B cell (primary cell): ENCODE data around the gene MUC6. TPM values are rescaled to one million over a fixed set of nuclear protein-coding genes. Genes with fewer than 3 reads are reported as not detected.

Experiments used
- ATAC-seq: fragments of 200-7000 bp; cut with Tn5 transposase; one replicate; pipeline ENCODE4 v1.10.0; 2021; ENCODE audit warnings: low read depth, mild to moderate bottlenecking, moderate number of reproducible peaks, moderate library complexity
- CTCF ChIA-PET: fragments of 350-600 bp; sonication (Branson Sonifier 250); formaldehyde crosslinking; loops from one replicate; lab custom pipeline; 2021; ENCODE audit warnings: antibody characterized with exemption, inconsistent platforms; lab: Charles Lee
- POLR2A ChIA-PET: fragments of 350-600 bp; sonication (Branson Sonifier 250); formaldehyde crosslinking; loops from one replicate; lab custom pipeline; 2021; ENCODE audit warnings: antibody characterized with exemption; lab: Charles Lee
- DNase-seq: peaks from one replicate; pipeline ENCODE4 v3.0.0; 2013
- H2AFZ ChIP-seq: 2 replicates; pipeline ENCODE4 v1.6.1; 2012; ENCODE audit warnings: mild to moderate bottlenecking, low read depth, low read length; ENCODE audit not compliant: insufficient read depth, poor library complexity, severe bottlenecking
- H3K27ac ChIP-seq, 2 donors: 1 replicate in 1 of 2; 2 replicates in 1 of 2; pipeline ENCODE4 v1.5.1; 2012 to 2013; ENCODE audit warnings: low read length in 2 of 2, mild to moderate bottlenecking in 2 of 2, moderate library complexity in 1 of 2
- H3K27me3 ChIP-seq, 4 experiments: fragments of 200-600 bp in 1 of 4; sonication (generic) in 1 of 4; replicated peaks in 1 of 4; 1 replicate in 2 of 4; 2 replicates in 2 of 4; pipeline versions ENCODE4 v1.6.1 to v1.7.0; 2013 to 2016; ENCODE audit warnings: low read length in 3 of 4, mild to moderate bottlenecking in 2 of 4, mixed read lengths in 1 of 4, moderate library complexity in 1 of 4; ENCODE audit not compliant: insufficient read depth in 4 of 4, control insufficient read depth in 3 of 4; ENCODE audit errors: control extremely low read depth in 1 of 4
- H3K36me3 ChIP-seq, 2 experiments: replicated peaks in 1 of 2; 1 replicate in 1 of 2; 2 replicates in 1 of 2; pipeline versions ENCODE4 v1.6.1 to v1.7.1; 2013; ENCODE audit warnings: low read length in 1 of 2; ENCODE audit not compliant: insufficient read depth in 2 of 2, control insufficient read depth in 1 of 2; ENCODE audit errors: control extremely low read depth in 1 of 2, extremely low read depth in 1 of 2
- H3K4me1 ChIP-seq, 2 donors: fragments of 200-600 bp in 1 of 2; sonication (generic) in 1 of 2; 1 replicate in 1 of 2; 2 replicates in 1 of 2; pipeline versions ENCODE4 v1.5.1 to v1.6.1; 2013 to 2017; ENCODE audit warnings: low read length in 2 of 2; ENCODE audit not compliant: control insufficient read depth in 2 of 2, insufficient read depth in 2 of 2
- H3K4me2 ChIP-seq: replicated peaks from 2 replicates; pipeline ENCODE3; 2012; ENCODE audit warnings: mild to moderate bottlenecking, low read depth, low read length; ENCODE audit not compliant: poor library complexity, severe bottlenecking
- H3K4me3 ChIP-seq, 5 experiments: fragments of 200-600 bp in 1 of 5; sonication (generic) in 1 of 5; 1 replicate in 3 of 5; 2 replicates in 2 of 5; pipeline versions ENCODE4 v1.5.1 to v1.7.0; 2011 to 2016; ENCODE audit warnings: low read length in 4 of 5, mild to moderate bottlenecking in 4 of 5, low read depth in 2 of 5, control low read depth in 1 of 5, moderate library complexity in 1 of 5; ENCODE audit not compliant: insufficient read depth in 1 of 5; ENCODE audit errors: control extremely low read depth in 1 of 5, extremely low read depth in 1 of 5
- H3K79me2 ChIP-seq: fragments of 200-600 bp; sonication (generic); one replicate; pipeline ENCODE4 v1.6.0; 2016; ENCODE audit warnings: low read length; ENCODE audit not compliant: control insufficient read depth, insufficient read depth
- H3K9ac ChIP-seq: fragments of 200-600 bp; sonication (generic); 2 replicates; pipeline ENCODE4 v1.6.1; 2017; ENCODE audit warnings: mild to moderate bottlenecking, low read length, moderate library complexity
- H3K9me3 ChIP-seq, 3 donors: one replicate each; pipeline versions ENCODE4 v1.6.1 to v1.7.1; 2013; ENCODE audit warnings: low read length in 2 of 3; ENCODE audit not compliant: control insufficient read depth in 2 of 3, insufficient read depth in 1 of 3; ENCODE audit errors: control extremely low read depth in 1 of 3
- H4K20me1 ChIP-seq: 2 replicates; pipeline ENCODE4 v1.6.0; 2012; ENCODE audit warnings: mild to moderate bottlenecking, low read length; ENCODE audit not compliant: insufficient read depth, control insufficient read depth, poor library complexity, severe bottlenecking
- H3K27ac Mint-ChIP-seq: one replicate; pipeline ENCODE4 v1.8.0; 2021; ENCODE audit warnings: mixed read lengths
- H3K27me3 Mint-ChIP-seq: one replicate; pipeline ENCODE4 v1.8.0; 2021; ENCODE audit warnings: mixed read lengths
- H3K4me1 Mint-ChIP-seq: one replicate; pipeline ENCODE4 v1.8.0; 2021; ENCODE audit warnings: mixed read lengths
- H3K4me3 Mint-ChIP-seq: one replicate; pipeline ENCODE4 v1.8.0; 2021; ENCODE audit warnings: mixed read lengths
- H3K9me3 Mint-ChIP-seq: one replicate; pipeline ENCODE4 v1.8.0; 2022; ENCODE audit warnings: mixed read lengths; ENCODE audit not compliant: insufficient read depth
- CTCF ChIP-seq: fragments of 200-600 bp; IDR thresholded peaks from one replicate; pipeline ENCODE4 v1.8.0; 2022; ENCODE audit warnings: antibody characterized with exemption, mild to moderate bottlenecking
- EZH2 ChIP-seq: IDR thresholded peaks from 2 replicates; pipeline ENCODE4 v1.6.1; 2012; ENCODE audit warnings: borderline replicate concordance, low read depth, mild to moderate bottlenecking, moderate library complexity, low read length; ENCODE audit not compliant: insufficient read depth, poor library complexity, severe bottlenecking
- WGBS: methylation state at CpG from one replicate; pipeline ENCODE4 v1.1.5; 2013; ENCODE audit warnings: missing lambda C conversion rate; ENCODE audit not compliant: insufficient coverage; 5-methylcytosine and 5-hydroxymethylcytosine counted together
- intact Hi-C: fragments of 100-400 bp; cut with micrococcal nuclease; formaldehyde crosslinking; loops from one replicate; pipeline ENCODE4 v1.10.0; 2022
- polyA plus RNA-seq: library from polyadenylated mRNA; depleted of rRNA; stranded (reverse); fragments of >200 nt; gene quantifications from 2 replicates; pipeline ENCODE4 v1.2.3, GENCODE V29; 2012
- total RNA-seq, 2 donors: library from RNA; stranded (reverse); fragments of 120-200 nt in 1 of 2; gene quantifications; 1 replicate in 1 of 2; 2 replicates in 1 of 2; pipeline versions ENCODE4 v1.2.3 to v1.2.4, GENCODE V29; 2013 to 2022

Gene MUC6
- total and polyA plus RNA-seq, 2 donors (not counting 1 experiment from before 2014, with no cell fraction given), result not detected

GRCh38 chr11:1025410-1026162 lies 10.9 kb downstream of the MUC6 start:
- H3K27me3 Mint-ChIP-seq, result no peaks in the 10 kb centered on the region
- H3K9ac ChIP-seq, result no peak overlapping the region
- DNase-seq (no peak), ATAC-seq (no peak)
- no peak overlapping the region for H2AFZ ChIP-seq
- TF ChIP-seq CTCF (no peak), EZH2 (no peak)
- ChIA-PET CTCF (no interaction called here), POLR2A (no interaction called here)
- H3K9me3 ChIP-seq, result no peaks in the 10 kb centered on the region
- no peaks in the 10 kb centered on the region for H3K79me2 ChIP-seq
- intact Hi-C loops, result no loop called here
- no peaks in the 10 kb centered on the region for H4K20me1 ChIP-seq
- H3K27me3 ChIP-seq, result no peaks in the 10 kb centered on the region
- no peak overlapping the region for H3K4me2 ChIP-seq
- H3K36me3 ChIP-seq, result no peaks in the 10 kb centered on the region
- no peak overlapping the region for H3K27ac Mint-ChIP-seq
- H3K4me1 Mint-ChIP-seq, result no peaks in the 10 kb centered on the region
- 85% methylated on average over 35 of the region's 35 CpGs for WGBS
- no peaks in the 10 kb centered on the region for H3K4me1 ChIP-seq
- H3K4me3 ChIP-seq, result no peak overlapping the region
- H3K9me3 Mint-ChIP-seq, result no peaks in the 10 kb centered on the region
- no peak overlapping the region for H3K27ac ChIP-seq
- no peak overlapping the region for H3K4me3 Mint-ChIP-seq

- ChIA-PET CTCF (no interaction called here), POLR2A (no interaction called here)
- intact Hi-C loops, result no loop called here
- no peak for TF ChIP-seq EZH2
- TF ChIP-seq CTCF, result no peak
- Histone ChIP-seq H3K4me1 (no peaks in the 10 kb centered on the region), H3K4me3 (no peak overlapping the region), H3K9me3 (no peaks in the 10 kb centered on the region), H2AFZ (no peak overlapping the region), H3K79me2 (no peaks in the 10 kb centered on the region), H3K36me3 (no peaks in the 10 kb centered on the region), H3K4me2 (no peak overlapping the region), H3K27ac (no peak overlapping the region), H3K9ac (no peak overlapping the region), H3K27me3 (no peaks in the 10 kb centered on the region), H4K20me1 (no peaks in the 10 kb centered on the region)
- H3K4me1 Mint-ChIP-seq, result no peaks in the 10 kb centered on the region
- no peak overlapping the region for H3K4me3 Mint-ChIP-seq
- no peak overlapping the region for H3K27ac Mint-ChIP-seq
- WGBS, result 93% methylated on average over 48 of the region's 48 CpGs
- no peaks in the 10 kb centered on the region for H3K27me3 Mint-ChIP-seq
- DNase-seq, result no peak
- no peak for ATAC-seq
- no peaks in the 10 kb centered on the region for H3K9me3 Mint-ChIP-seq
Measured at GRCh38 chr11:1024597-1025409, 11.7 kb downstream of the MUC6 start.
